Panc1 (cell line): ENCODE results near the gene FETUB. TPM values are rescaled to one million over a fixed set of nuclear protein-coding genes. Genes with fewer than 3 reads are reported as not detected.

Experiments
- ATAC-seq: fragments of 200-7000 bp; cut with Tn5 transposase; 2 replicates; pipeline ENCODE4 v1.9.1; 2020; ENCODE audit warnings: mild to moderate bottlenecking, moderate library complexity
- BruUV-seq: library from RNA; stranded (reverse); fragments of 400-500 nt; replicated peaks from 2 replicates; lab custom pipeline; 2021; lab: Mats Ljungman, UMichigan
- CTCF ChIA-PET: fragments of 300-600 bp; sonication (Branson Sonifier 250); formaldehyde crosslinking; loops from one replicate; lab custom pipeline; 2022; ENCODE audit warnings: antibody characterized with exemption; lab: Charles Lee
- POLR2A ChIA-PET: fragments of 300-600 bp; sonication (Branson Sonifier 250); formaldehyde crosslinking; loops from one replicate; lab custom pipeline; 2022; ENCODE audit warnings: antibody characterized with exemption; lab: Charles Lee
- DNase-seq: peaks from one replicate; pipeline ENCODE4 v3.0.0-alpha.2; 2010; ENCODE audit warnings: low read depth, low spot score
- H3K27ac ChIP-seq: 2 replicates; pipeline ENCODE4 v1.5.1; 2011; ENCODE audit warnings: mild to moderate bottlenecking, low read length, inconsistent platforms
- H3K27me3 ChIP-seq: fragments of 200-500 bp; sonication (Bioruptor generic); 2 replicates; pipeline ENCODE4 v1.6.0; 2014; ENCODE audit warnings: low read length, inconsistent platforms; ENCODE audit not compliant: control insufficient read depth, insufficient read depth
- H3K36me3 ChIP-seq: fragments of 200-500 bp; sonication (Bioruptor generic); 2 replicates; pipeline ENCODE4 v1.5.1; 2014; ENCODE audit warnings: inconsistent platforms, mild to moderate bottlenecking, low read length, moderate library complexity; ENCODE audit not compliant: control insufficient read depth, insufficient read depth
- H3K4me1 ChIP-seq: 2 replicates; pipeline ENCODE4 v1.5.1; 2011; ENCODE audit warnings: inconsistent platforms, mild to moderate bottlenecking, low read length, moderate library complexity; ENCODE audit not compliant: control insufficient read depth, insufficient read depth
- H3K4me3 ChIP-seq, 2 experiments: 2 replicates each; pipeline ENCODE4 v1.5.1; 2011 to 2012; ENCODE audit warnings: low read depth in 2 of 2, low read length in 2 of 2, mild to moderate bottlenecking in 2 of 2, inconsistent platforms in 1 of 2, moderate library complexity in 1 of 2
- H3K9me3 ChIP-seq: fragments of 200-500 bp; sonication (Bioruptor generic); 2 replicates; pipeline ENCODE4 v1.5.1; 2014; ENCODE audit warnings: low read depth, mild to moderate bottlenecking, inconsistent platforms, low read length, moderate library complexity; ENCODE audit not compliant: control insufficient read depth, insufficient read depth
- CTCF ChIP-seq: fragments of 450-650 bp; IDR thresholded peaks from 2 replicates; pipeline ENCODE4 v1.5.1; 2017; ENCODE audit warnings: mild to moderate bottlenecking
- POLR2AphosphoS5 ChIP-seq: IDR thresholded peaks from 2 replicates; pipeline ENCODE4 v1.6.1; 2012; ENCODE audit warnings: mild to moderate bottlenecking, low read depth, low read length, moderate library complexity
- REST ChIP-seq, 2 experiments: IDR thresholded peaks; 2 replicates each; pipeline ENCODE4 v1.6.1; 2011 to 2012; ENCODE audit warnings: low read depth in 2 of 2, control low read depth in 1 of 2, low read length in 1 of 2, mild to moderate bottlenecking in 1 of 2, moderate library complexity in 1 of 2; ENCODE audit not compliant: insufficient read depth in 1 of 2
- SIN3A ChIP-seq: IDR thresholded peaks from 2 replicates; pipeline ENCODE4 v1.6.1; 2012; ENCODE audit warnings: low read depth, mild to moderate bottlenecking, low read length, moderate library complexity, borderline replicate concordance; ENCODE audit not compliant: insufficient read depth
- TCF7L2 ChIP-seq: IDR thresholded peaks from 2 replicates; pipeline ENCODE4 v1.6.1; 2011; ENCODE audit warnings: mild to moderate bottlenecking, low read depth, low read length, inconsistent platforms
- in situ Hi-C: cut with HindIII; loops from 2 replicates; pipeline ENCODE4 v1.10.0; 2016; ENCODE audit warnings: low sequenced_read_pairs, low pct_unique_long_range_greater_than_20kb
- intact Hi-C: fragments of 100-400 bp; cut with micrococcal nuclease; formaldehyde crosslinking; loops from one replicate; pipeline ENCODE4 v1.10.0; 2022; ENCODE audit not compliant: unreplicated experiment
- total RNA-seq: library from RNA; stranded (reverse); gene quantifications from one replicate; pipeline ENCODE4 v1.2.1, GENCODE V29; 2021; ENCODE audit not compliant: unreplicated experiment

Gene FETUB
- total RNA-seq, 1 experiment from 2014 or later, result not detected

DNA sequence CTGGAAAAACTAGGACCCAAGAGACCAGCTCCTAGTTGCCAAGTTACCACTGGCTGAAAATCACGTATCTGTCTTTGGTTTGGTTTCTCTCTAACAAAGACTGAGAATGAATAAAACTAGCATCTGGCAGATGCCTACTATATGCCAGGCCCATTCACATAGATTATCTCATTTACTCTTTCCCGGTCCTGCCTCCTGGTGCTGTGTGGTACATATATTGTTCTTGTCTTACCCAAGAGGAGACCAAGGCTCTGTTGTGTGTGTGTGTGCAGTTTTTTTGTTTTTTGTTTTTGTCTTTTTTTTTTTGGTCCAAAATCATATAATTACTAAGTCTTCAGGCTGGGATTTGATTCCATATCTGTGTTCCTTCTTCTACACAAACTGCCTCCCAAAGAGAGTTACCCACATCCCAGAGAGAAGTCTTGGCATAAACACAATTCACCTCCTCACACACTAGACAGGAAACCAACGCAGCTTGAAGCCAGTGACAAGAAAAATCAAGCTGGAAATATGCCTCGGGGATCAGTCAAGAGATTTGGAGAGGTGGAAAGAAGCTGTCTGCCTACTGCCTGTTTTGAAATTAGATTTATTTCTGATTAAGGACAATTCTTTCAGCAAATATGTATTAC lies 26.4 kb upstream of the FETUB start:
- ATAC-seq, result no peak
- H3K27me3 ChIP-seq, result peaks cover 12% of the 10 kb centered on the region
- H3K4me3 ChIP-seq, result no peak overlapping the region
- H3K4me1 ChIP-seq, result 0 out of 2 replicates have a peak, but pooled peaks cover 6% of the 10 kb centered on the region
- TF ChIP-seq POLR2AphosphoS5, result no peak
- TF ChIP-seq SIN3A, result no peak
- no peak for TF ChIP-seq TCF7L2
- no peak for TF ChIP-seq CTCF
- no peak for TF ChIP-seq REST (IDR thresholded peaks at IDR 0.05; ENCODE audit: insufficient read depth in 1 of 2, low read depth in 2 of 2, low read length in 1 of 2)
- CTCF ChIA-PET, result interaction anchor here (0.6 to 1.1 kb wide), 4 partner anchors 10 to 209 kb away, joined by 3 to 7 read pairs (median 4); no protein-coding TSS in a partner anchor
- intact Hi-C loops (no loop called here), in situ Hi-C loops (no loop called here)
- no peak for DNase-seq
- H3K36me3 ChIP-seq, result no peaks in the 10 kb centered on the region
- BruUV-seq, result no TSS peak
- H3K27ac ChIP-seq, result no peak overlapping the region
- POLR2A ChIA-PET, result no interaction called here
- no peaks in the 10 kb centered on the region for H3K9me3 ChIP-seq

DNA sequence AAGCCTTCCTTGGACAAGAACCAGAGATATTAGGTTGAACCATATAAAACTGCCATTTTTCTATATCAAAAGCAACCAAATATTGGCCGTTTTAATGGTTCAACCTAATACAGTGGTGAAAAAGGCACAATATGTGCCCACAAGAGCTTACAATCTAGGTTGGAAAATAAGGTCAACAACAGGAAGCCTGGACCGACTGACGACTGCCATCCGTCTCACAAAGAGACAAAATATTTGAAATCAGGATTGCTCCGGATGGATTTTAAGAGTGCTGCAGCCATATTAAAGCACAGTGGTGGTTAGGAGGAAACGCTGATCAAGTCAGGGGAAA lies 26.0 kb upstream of the FETUB start:
- 0 out of 2 replicates have a peak, but pooled peaks cover 6% of the 10 kb centered on the region for H3K4me1 ChIP-seq
- H3K36me3 ChIP-seq, result no peaks in the 10 kb centered on the region
- ChIA-PET POLR2A (interaction anchor here (0.7 kb wide), 1 partner anchor 462 kb away, joined by 3 read pairs; no protein-coding TSS in a partner anchor), CTCF (interaction anchor here (0.5 to 1.1 kb wide), 8 partner anchors 10 to 198 kb away, joined by 3 to 17 read pairs (median 4); partner anchors contain the start of gene DNAJB11)
- no peaks in the 10 kb centered on the region for H3K9me3 ChIP-seq
- ATAC-seq (no peak), DNase-seq (no peak)
- in situ Hi-C loops, result no loop called here
- no peak overlapping the region for H3K4me3 ChIP-seq
- intact Hi-C loops, result no loop called here
- H3K27me3 ChIP-seq, result peaks cover 12% of the 10 kb centered on the region
- H3K27ac ChIP-seq, result no peak overlapping the region
- TF ChIP-seq TCF7L2 (no peak), POLR2AphosphoS5 (no peak), CTCF (no peak), REST (IDR thresholded peaks at IDR 0.05; ENCODE audit: insufficient read depth in 1 of 2, low read depth in 2 of 2, low read length in 1 of 2) (no peak), SIN3A (no peak)
- BruUV-seq, result no TSS peak
